Measurements from ENCODE around the gene USP17L5.
"Not testable (repeated sequence)": the region's sequence is repeated elsewhere in the genome, so short reads cannot be mapped to it uniquely, and the experiment has no call there.

USP17L5 gene

GRCh38 chr4:9339103-9339502 lies at the start of gene USP17L5:
Gene USP17L5, plus strand, starts transcription at chr4:9339403. Its CDS starts 0 bp downstream, at chr4:9339403.
- not testable (repeated sequence) for H2AFZ ChIP-seq (ENCODE audit: low read depth, low read length); H3K27me3 ChIP-seq (ENCODE audit: low read depth, low read length); H3K79me2 ChIP-seq (ENCODE audit: low read length); H3K4me3 ChIP-seq (ENCODE audit: low read length); H3K9ac ChIP-seq (ENCODE audit: low read length); H3K36me3 ChIP-seq (replicated peaks; ENCODE audit: low read depth, low read length); H3K9me3 ChIP-seq (ENCODE audit: insufficient read depth, low read length); H3K27ac ChIP-seq (ENCODE audit: low read length); H3K4me1 ChIP-seq (ENCODE audit: low read length); H4K20me1 ChIP-seq (ENCODE audit: insufficient read depth, low read length); H3K4me2 ChIP-seq (ENCODE audit: low read length)

DNA sequence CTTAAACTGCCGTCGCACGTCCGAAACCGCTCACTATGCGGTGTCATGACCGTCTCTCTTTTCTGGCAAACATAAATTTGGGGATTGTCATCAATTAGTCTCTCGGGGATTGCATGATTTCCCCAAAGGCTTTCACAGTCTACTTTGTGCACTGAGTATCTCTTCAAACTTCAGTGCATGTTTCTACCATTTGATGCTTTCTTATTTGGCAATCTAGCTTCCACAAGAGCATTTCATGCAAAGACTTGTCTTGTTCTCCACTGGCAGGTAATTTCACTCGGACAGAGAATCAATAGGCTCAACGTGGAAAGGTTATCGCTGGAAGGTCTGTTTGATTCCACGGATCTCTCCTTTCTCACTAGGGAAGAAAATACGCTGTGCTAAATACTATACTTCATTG lies 15.0 kb upstream of the USP17L5 start:
- H3K4me1 ChIP-seq (ENCODE audit: low read length); H3K27ac ChIP-seq (ENCODE audit: low read length); H3K9ac ChIP-seq (ENCODE audit: low read length); H3K9me3 ChIP-seq (ENCODE audit: insufficient read depth, low read length); H4K20me1 ChIP-seq (ENCODE audit: insufficient read depth, low read length); H2AFZ ChIP-seq (ENCODE audit: low read depth, low read length); H3K79me2 ChIP-seq (ENCODE audit: low read length); H3K4me2 ChIP-seq (ENCODE audit: low read length); H3K4me3 ChIP-seq (ENCODE audit: low read length); H3K36me3 ChIP-seq (replicated peaks; ENCODE audit: low read depth, low read length); H3K27me3 ChIP-seq (ENCODE audit: low read depth, low read length): not testable (repeated sequence)

- not testable (repeated sequence) for H2AFZ ChIP-seq (ENCODE audit: low read depth, low read length); H3K27ac ChIP-seq (ENCODE audit: low read length); H3K4me1 ChIP-seq (ENCODE audit: low read length); H3K9me3 ChIP-seq (ENCODE audit: insufficient read depth, low read length); H3K4me3 ChIP-seq (ENCODE audit: low read length); H4K20me1 ChIP-seq (ENCODE audit: insufficient read depth, low read length); H3K4me2 ChIP-seq (ENCODE audit: low read length); H3K9ac ChIP-seq (ENCODE audit: low read length); H3K36me3 ChIP-seq (replicated peaks; ENCODE audit: low read depth, low read length); H3K79me2 ChIP-seq (ENCODE audit: low read length); H3K27me3 ChIP-seq (ENCODE audit: low read depth, low read length)
These were observed 14.3 kb upstream of the USP17L5 start, which contains the start of gene USP17L24 for GRCh38 chr4:9324865-9325264. Gene USP17L24, plus strand, starts transcription at chr4:9325165. Its CDS starts 0 bp downstream, at chr4:9325165.

- not testable (repeated sequence) for H3K27ac ChIP-seq (ENCODE audit: low read length); H3K9me3 ChIP-seq (ENCODE audit: insufficient read depth, low read length); H2AFZ ChIP-seq (ENCODE audit: low read depth, low read length); H3K27me3 ChIP-seq (ENCODE audit: low read depth, low read length); H4K20me1 ChIP-seq (ENCODE audit: insufficient read depth, low read length); H3K4me1 ChIP-seq (ENCODE audit: low read length); H3K79me2 ChIP-seq (ENCODE audit: low read length); H3K9ac ChIP-seq (ENCODE audit: low read length); H3K36me3 ChIP-seq (replicated peaks; ENCODE audit: low read depth, low read length); H3K4me3 ChIP-seq (ENCODE audit: low read length); H3K4me2 ChIP-seq (ENCODE audit: low read length)
These were observed 9.6 kb upstream of the USP17L5 start, which contains the start of gene USP17L25 for GRCh38 chr4:9329611-9330010. Gene USP17L25, plus strand, starts transcription at chr4:9329911. Its CDS starts 0 bp downstream, at chr4:9329911.

DNA sequence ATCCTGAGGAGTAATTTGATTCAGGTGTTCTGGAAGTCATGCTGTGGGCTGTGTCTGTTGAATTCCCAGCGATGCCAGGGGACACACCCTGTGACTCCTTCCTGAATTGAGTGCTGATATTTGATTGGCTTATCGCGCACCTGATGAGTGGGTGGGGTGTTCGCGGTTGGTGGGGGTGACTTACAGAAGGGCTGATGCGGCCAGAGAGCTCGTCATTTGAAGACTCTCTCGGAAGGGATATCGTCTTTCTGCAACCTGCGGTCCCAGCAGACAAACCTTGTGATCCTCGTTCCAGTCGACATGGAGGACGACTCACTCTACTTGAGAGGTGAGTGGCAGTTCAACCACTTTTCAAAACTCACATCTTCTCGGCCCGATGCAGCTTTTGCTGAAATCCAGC lies 4.8 kb upstream of the USP17L5 start, which contains the start of gene USP17L26:
Gene USP17L26 (plus strand): TSS at position 301 of the 400 bp plus-strand sequence. CDS start 0 bp downstream, at position 301.
- H3K4me2 ChIP-seq (ENCODE audit: low read length); H3K79me2 ChIP-seq (ENCODE audit: low read length); H4K20me1 ChIP-seq (ENCODE audit: insufficient read depth, low read length): not testable (repeated sequence)

GRCh38 chr4:9343848-9344247 lies 4.6 kb downstream of the USP17L5 start, which contains the start of gene USP17L27:
Gene USP17L27, plus strand, starts transcription at chr4:9344148. Its CDS starts 0 bp downstream, at chr4:9344148.
- not testable (repeated sequence) for H3K9ac ChIP-seq (ENCODE audit: low read length); H2AFZ ChIP-seq (ENCODE audit: low read depth, low read length); H3K79me2 ChIP-seq (ENCODE audit: low read length); H3K4me3 ChIP-seq (ENCODE audit: low read length); H3K4me1 ChIP-seq (ENCODE audit: low read length); H3K27me3 ChIP-seq (ENCODE audit: low read depth, low read length); H3K9me3 ChIP-seq (ENCODE audit: insufficient read depth, low read length); H4K20me1 ChIP-seq (ENCODE audit: insufficient read depth, low read length); H3K4me2 ChIP-seq (ENCODE audit: low read length); H3K36me3 ChIP-seq (replicated peaks; ENCODE audit: low read depth, low read length); H3K27ac ChIP-seq (ENCODE audit: low read length)

More for the DNA sequence above, 4.8 kb upstream of the USP17L5 start, which contains the start of gene USP17L26:
- not testable (repeated sequence) for H3K36me3 ChIP-seq (replicated peaks; ENCODE audit: low read depth, low read length); H2AFZ ChIP-seq (ENCODE audit: low read depth, low read length); H3K4me1 ChIP-seq (ENCODE audit: low read length); H3K4me3 ChIP-seq (ENCODE audit: low read length); H3K27ac ChIP-seq (ENCODE audit: low read length); H3K9me3 ChIP-seq (ENCODE audit: insufficient read depth, low read length); H3K9ac ChIP-seq (ENCODE audit: low read length); H3K27me3 ChIP-seq (ENCODE audit: low read depth, low read length)

DNA sequence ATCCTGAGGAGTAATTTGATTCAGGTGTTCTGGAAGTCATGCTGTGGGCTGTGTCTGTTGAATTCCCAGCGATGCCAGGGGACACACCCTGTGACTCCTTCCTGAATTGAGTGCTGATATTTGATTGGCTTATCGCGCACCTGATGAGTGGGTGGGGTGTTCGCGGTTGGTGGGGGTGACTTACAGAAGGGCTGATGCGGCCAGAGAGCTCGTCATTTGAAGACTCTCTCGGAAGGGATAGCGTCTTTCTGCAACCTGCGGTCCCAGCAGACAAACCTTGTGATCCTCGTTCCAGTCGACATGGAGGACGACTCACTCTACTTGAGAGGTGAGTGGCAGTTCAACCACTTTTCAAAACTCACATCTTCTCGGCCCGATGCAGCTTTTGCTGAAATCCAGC lies 9.4 kb downstream of the USP17L5 start, which contains the start of gene USP17L28:
Gene USP17L28 (plus strand): TSS at position 301 of the 400 bp plus-strand sequence. CDS start 0 bp downstream, at position 301.
- not testable (repeated sequence) for H2AFZ ChIP-seq (ENCODE audit: low read depth, low read length); H3K4me3 ChIP-seq (ENCODE audit: low read length); H3K9ac ChIP-seq (ENCODE audit: low read length); H3K27me3 ChIP-seq (ENCODE audit: low read depth, low read length); H4K20me1 ChIP-seq (ENCODE audit: insufficient read depth, low read length); H3K4me2 ChIP-seq (ENCODE audit: low read length); H3K27ac ChIP-seq (ENCODE audit: low read length); H3K36me3 ChIP-seq (replicated peaks; ENCODE audit: low read depth, low read length); H3K79me2 ChIP-seq (ENCODE audit: low read length); H3K4me1 ChIP-seq (ENCODE audit: low read length); H3K9me3 ChIP-seq (ENCODE audit: insufficient read depth, low read length)

GRCh38 chr4:9350866-9351265 lies 11.7 kb downstream of the USP17L5 start:
- not testable (repeated sequence) for H4K20me1 ChIP-seq (ENCODE audit: insufficient read depth, low read length); H2AFZ ChIP-seq (ENCODE audit: low read depth, low read length); H3K4me3 ChIP-seq (ENCODE audit: low read length); H3K9me3 ChIP-seq (ENCODE audit: insufficient read depth, low read length); H3K36me3 ChIP-seq (replicated peaks; ENCODE audit: low read depth, low read length); H3K4me1 ChIP-seq (ENCODE audit: low read length); H3K9ac ChIP-seq (ENCODE audit: low read length); H3K27me3 ChIP-seq (ENCODE audit: low read depth, low read length); H3K27ac ChIP-seq (ENCODE audit: low read length); H3K79me2 ChIP-seq (ENCODE audit: low read length); H3K4me2 ChIP-seq (ENCODE audit: low read length)

DNA sequence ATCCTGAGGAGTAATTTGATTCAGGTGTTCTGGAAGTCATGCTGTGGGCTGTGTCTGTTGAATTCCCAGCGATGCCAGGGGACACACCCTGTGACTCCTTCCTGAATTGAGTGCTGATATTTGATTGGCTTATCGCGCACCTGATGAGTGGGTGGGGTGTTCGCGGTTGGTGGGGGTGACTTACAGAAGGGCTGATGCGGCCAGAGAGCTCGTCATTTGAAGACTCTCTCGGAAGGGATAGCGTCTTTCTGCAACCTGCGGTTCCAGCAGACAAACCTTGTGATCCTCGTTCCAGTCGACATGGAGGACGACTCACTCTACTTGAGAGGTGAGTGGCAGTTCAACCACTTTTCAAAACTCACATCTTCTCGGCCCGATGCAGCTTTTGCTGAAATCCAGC lies 14.1 kb downstream of the USP17L5 start, which contains the start of gene USP17L29:
Gene USP17L29 (plus strand): TSS at position 301 of the 400 bp plus-strand sequence. CDS start 0 bp downstream, at position 301.
- H3K9ac ChIP-seq (ENCODE audit: low read length); H3K4me2 ChIP-seq (ENCODE audit: low read length); H3K36me3 ChIP-seq (replicated peaks; ENCODE audit: low read depth, low read length); H3K27ac ChIP-seq (ENCODE audit: low read length); H4K20me1 ChIP-seq (ENCODE audit: insufficient read depth, low read length); H3K4me1 ChIP-seq (ENCODE audit: low read length); H3K27me3 ChIP-seq (ENCODE audit: low read depth, low read length); H3K4me3 ChIP-seq (ENCODE audit: low read length); H2AFZ ChIP-seq (ENCODE audit: low read depth, low read length); H3K9me3 ChIP-seq (ENCODE audit: insufficient read depth, low read length); H3K79me2 ChIP-seq (ENCODE audit: low read length): not testable (repeated sequence)

- not testable (repeated sequence) for H2AFZ ChIP-seq (ENCODE audit: low read depth, low read length); H3K36me3 ChIP-seq (replicated peaks; ENCODE audit: low read depth, low read length); H3K9ac ChIP-seq (ENCODE audit: low read length); H3K4me3 ChIP-seq (ENCODE audit: low read length); H3K4me1 ChIP-seq (ENCODE audit: low read length); H3K27ac ChIP-seq (ENCODE audit: low read length); H4K20me1 ChIP-seq (ENCODE audit: insufficient read depth, low read length); H3K9me3 ChIP-seq (ENCODE audit: insufficient read depth, low read length); H3K79me2 ChIP-seq (ENCODE audit: low read length); H3K4me2 ChIP-seq (ENCODE audit: low read length); H3K27me3 ChIP-seq (ENCODE audit: low read depth, low read length)
These were observed 23.6 kb downstream of the USP17L5 start, which contains the start of gene USP17L30 for GRCh38 chr4:9362829-9363228. Gene USP17L30, plus strand, starts transcription at chr4:9363129. Its CDS starts 0 bp downstream, at chr4:9363129.
